ENCODE measurements around the gene NLRC4.
"Not testable (repeated sequence)": the region's sequence is repeated elsewhere in the genome, so short reads cannot be mapped to it uniquely, and the experiment has no call there.

Gene NLRC4

GRCh38 chr2:32222966-32223365, 41.7 kb downstream of the NLRC4 start:
- Histone ChIP-seq H3K36me3 (ENCODE audit: control insufficient read depth, insufficient read depth, low read length) (peaks cover 25% of the 10 kb centered on the region), H3K4me3 (ENCODE audit: insufficient read depth, low read depth, low read length, poor library complexity, severe bottlenecking) (no peak overlapping the region), H3K27me3 (replicated peaks; ENCODE audit: control insufficient read depth, insufficient read depth, low read length, poor library complexity, severe bottlenecking) (no peaks in the 10 kb centered on the region), H3K27ac (ENCODE audit: insufficient read depth, low read length, poor library complexity, severe bottlenecking) (no peak overlapping the region), H3K4me1 (ENCODE audit: control insufficient read depth, insufficient read depth, low read length, poor library complexity, severe bottlenecking) (no peaks in the 10 kb centered on the region), H3K9me3 (ENCODE audit: control insufficient read depth, low read length) (no peaks in the 10 kb centered on the region)
- no peak for DNase-seq

GRCh38 chr2:32220445-32220844, 44.2 kb downstream of the NLRC4 start:
- no peak overlapping the region for H3K27ac ChIP-seq (ENCODE audit: insufficient read depth, low read length, poor library complexity, severe bottlenecking)
- H3K9me3 ChIP-seq (ENCODE audit: control insufficient read depth, low read length): no peaks in the 10 kb centered on the region
- H3K4me3 ChIP-seq (ENCODE audit: insufficient read depth, low read depth, low read length, poor library complexity, severe bottlenecking): no peak overlapping the region
- no peaks in the 10 kb centered on the region for H3K4me1 ChIP-seq (ENCODE audit: control insufficient read depth, insufficient read depth, low read length, poor library complexity, severe bottlenecking)
- peaks cover 25% of the 10 kb centered on the region for H3K36me3 ChIP-seq (ENCODE audit: control insufficient read depth, insufficient read depth, low read length)
- H3K27me3 ChIP-seq (replicated peaks; ENCODE audit: control insufficient read depth, insufficient read depth, low read length, poor library complexity, severe bottlenecking): no peaks in the 10 kb centered on the region
- no peak for DNase-seq

GRCh38 chr2:32212295-32212694, 52.4 kb downstream of the NLRC4 start:
- Histone ChIP-seq H3K4me1 (ENCODE audit: control insufficient read depth, insufficient read depth, low read length, poor library complexity, severe bottlenecking) (no peaks in the 10 kb centered on the region), H3K27me3 (replicated peaks; ENCODE audit: control insufficient read depth, insufficient read depth, low read length, poor library complexity, severe bottlenecking) (no peaks in the 10 kb centered on the region), H3K9me3 (ENCODE audit: control insufficient read depth, low read length) (no peaks in the 10 kb centered on the region), H3K27ac (ENCODE audit: insufficient read depth, low read length, poor library complexity, severe bottlenecking) (no peak overlapping the region), H3K4me3 (ENCODE audit: insufficient read depth, low read depth, low read length, poor library complexity, severe bottlenecking) (no peak overlapping the region), H3K36me3 (ENCODE audit: control insufficient read depth, insufficient read depth, low read length) (no peaks in the 10 kb centered on the region)
- DNase-seq: no peak

- Histone ChIP-seq H3K4me1 (ENCODE audit: control insufficient read depth, insufficient read depth, low read length, poor library complexity, severe bottlenecking) (no peaks in the 10 kb centered on the region), H3K4me3 (ENCODE audit: insufficient read depth, low read depth, low read length, poor library complexity, severe bottlenecking) (no peak overlapping the region), H3K9me3 (ENCODE audit: control insufficient read depth, low read length) (no peaks in the 10 kb centered on the region), H3K27me3 (replicated peaks; ENCODE audit: control insufficient read depth, insufficient read depth, low read length, poor library complexity, severe bottlenecking) (no peaks in the 10 kb centered on the region), H3K27ac (ENCODE audit: insufficient read depth, low read length, poor library complexity, severe bottlenecking) (no peak overlapping the region), H3K36me3 (ENCODE audit: control insufficient read depth, insufficient read depth, low read length) (no peaks in the 10 kb centered on the region)
- DNase-seq: no peak
Measured at GRCh38 chr2:32210767-32211408, 53.8 kb downstream of the NLRC4 start.

GRCh38 chr2:32203428-32203827, 61.3 kb downstream of the NLRC4 start:
- not testable (repeated sequence) for H3K36me3 ChIP-seq (ENCODE audit: control insufficient read depth, insufficient read depth, low read length); H3K4me3 ChIP-seq (ENCODE audit: insufficient read depth, low read depth, low read length, poor library complexity, severe bottlenecking); H3K9me3 ChIP-seq (ENCODE audit: control insufficient read depth, low read length); DNase-seq; H3K4me1 ChIP-seq (ENCODE audit: control insufficient read depth, insufficient read depth, low read length, poor library complexity, severe bottlenecking); H3K27ac ChIP-seq (ENCODE audit: insufficient read depth, low read length, poor library complexity, severe bottlenecking); H3K27me3 ChIP-seq (replicated peaks; ENCODE audit: control insufficient read depth, insufficient read depth, low read length, poor library complexity, severe bottlenecking)

GRCh38 chr2:32200814-32201213, 63.9 kb downstream of the NLRC4 start:
- Histone ChIP-seq H3K27ac (ENCODE audit: insufficient read depth, low read length, poor library complexity, severe bottlenecking) (no peak overlapping the region), H3K9me3 (ENCODE audit: control insufficient read depth, low read length) (no peaks in the 10 kb centered on the region), H3K4me1 (ENCODE audit: control insufficient read depth, insufficient read depth, low read length, poor library complexity, severe bottlenecking) (no peaks in the 10 kb centered on the region), H3K36me3 (ENCODE audit: control insufficient read depth, insufficient read depth, low read length) (peaks cover 12% of the 10 kb centered on the region), H3K27me3 (replicated peaks; ENCODE audit: control insufficient read depth, insufficient read depth, low read length, poor library complexity, severe bottlenecking) (no peaks in the 10 kb centered on the region), H3K4me3 (ENCODE audit: insufficient read depth, low read depth, low read length, poor library complexity, severe bottlenecking) (no peak overlapping the region)
- DNase-seq: no peak

- Histone ChIP-seq H3K4me3 (ENCODE audit: insufficient read depth, low read depth, low read length, poor library complexity, severe bottlenecking) (no peak overlapping the region), H3K9me3 (ENCODE audit: control insufficient read depth, low read length) (no peaks in the 10 kb centered on the region), H3K36me3 (ENCODE audit: control insufficient read depth, insufficient read depth, low read length) (peaks cover 19% of the 10 kb centered on the region), H3K27me3 (replicated peaks; ENCODE audit: control insufficient read depth, insufficient read depth, low read length, poor library complexity, severe bottlenecking) (no peaks in the 10 kb centered on the region), H3K27ac (ENCODE audit: insufficient read depth, low read length, poor library complexity, severe bottlenecking) (no peak overlapping the region), H3K4me1 (ENCODE audit: control insufficient read depth, insufficient read depth, low read length, poor library complexity, severe bottlenecking) (no peaks in the 10 kb centered on the region)
- no peak for DNase-seq
Measured at GRCh38 chr2:32192418-32192817, 72.3 kb downstream of the NLRC4 start.

GRCh38 chr2:32189011-32189410, 75.7 kb downstream of the NLRC4 start:
- no peak overlapping the region for H3K4me3 ChIP-seq (ENCODE audit: insufficient read depth, low read depth, low read length, poor library complexity, severe bottlenecking)
- DNase-seq: no peak
- no peaks in the 10 kb centered on the region for H3K9me3 ChIP-seq (ENCODE audit: control insufficient read depth, low read length)
- H3K27ac ChIP-seq (ENCODE audit: insufficient read depth, low read length, poor library complexity, severe bottlenecking): no peak overlapping the region
- peaks cover 10% of the 10 kb centered on the region for H3K36me3 ChIP-seq (ENCODE audit: control insufficient read depth, insufficient read depth, low read length)
- no peaks in the 10 kb centered on the region for H3K4me1 ChIP-seq (ENCODE audit: control insufficient read depth, insufficient read depth, low read length, poor library complexity, severe bottlenecking)
- no peaks in the 10 kb centered on the region for H3K27me3 ChIP-seq (replicated peaks; ENCODE audit: control insufficient read depth, insufficient read depth, low read length, poor library complexity, severe bottlenecking)

- H3K27ac ChIP-seq (ENCODE audit: insufficient read depth, low read length, poor library complexity, severe bottlenecking): no peak overlapping the region
- DNase-seq: no peak
- H3K4me3 ChIP-seq (ENCODE audit: insufficient read depth, low read depth, low read length, poor library complexity, severe bottlenecking): no peak overlapping the region
- no peaks in the 10 kb centered on the region for H3K27me3 ChIP-seq (replicated peaks; ENCODE audit: control insufficient read depth, insufficient read depth, low read length, poor library complexity, severe bottlenecking)
- H3K4me1 ChIP-seq (ENCODE audit: control insufficient read depth, insufficient read depth, low read length, poor library complexity, severe bottlenecking): no peaks in the 10 kb centered on the region
- peaks cover 12% of the 10 kb centered on the region for H3K36me3 ChIP-seq (ENCODE audit: control insufficient read depth, insufficient read depth, low read length)
- H3K9me3 ChIP-seq (ENCODE audit: control insufficient read depth, low read length): no peaks in the 10 kb centered on the region
Measured at GRCh38 chr2:32182667-32183066, 82.0 kb downstream of the NLRC4 start.
